ENCODE results near the gene SLAMF7.
A peak's percentile ranks its signal among the peaks of the same experiment; 100 is the strongest.

SLAMF7 gene

GRCh38 chr1:160747717-160748116 lies 8.7 kb downstream of the SLAMF7 start:
- DNase-seq = no peak

GRCh38 chr1:160748181-160748877 lies 9.3 kb downstream of the SLAMF7 start:
- DNase-seq = no peak

GRCh38 chr1:160748878-160749269 lies 9.8 kb downstream of the SLAMF7 start:
- DNase-seq = no peak

- no peak for DNase-seq
Observed at GRCh38 chr1:160750608-160751007, 11.6 kb downstream of the SLAMF7 start.

GRCh38 chr1:160752406-160752805 lies 13.4 kb downstream of the SLAMF7 start:
- DNase-seq = no peak

GRCh38 chr1:160752924-160753323 lies 13.9 kb downstream of the SLAMF7 start:
- DNase-seq = no peak

GRCh38 chr1:160753594-160753993 lies 14.5 kb downstream of the SLAMF7 start:
- no peak for DNase-seq

GRCh38 chr1:160755461-160755860 lies 16.4 kb downstream of the SLAMF7 start:
- DNase-seq = no peak

GRCh38 chr1:160755911-160756848 lies 17.1 kb downstream of the SLAMF7 start:
- no peak for DNase-seq

GRCh38 chr1:160756849-160757201 lies 17.8 kb downstream of the SLAMF7 start:
- DNase-seq = no peak

GRCh38 chr1:160758521-160758920 lies 19.5 kb downstream of the SLAMF7 start:
- DNase-seq = no peak

- no peak for DNase-seq
Observed at GRCh38 chr1:160759740-160760139, 20.7 kb downstream of the SLAMF7 start.

- no peak for DNase-seq
Observed at GRCh38 chr1:160761046-160761445, 22.0 kb downstream of the SLAMF7 start.

GRCh38 chr1:160761886-160762285 lies 22.8 kb downstream of the SLAMF7 start:
- DNase-seq = no peak

- DNase-seq = no peak
Observed at GRCh38 chr1:160763993-160764392, 24.9 kb downstream of the SLAMF7 start.

GRCh38 chr1:160767395-160768294 lies 28.6 kb downstream of the SLAMF7 start:
- DNase-seq = no peak

- no peak for DNase-seq
Observed at GRCh38 chr1:160768295-160768657, 29.2 kb downstream of the SLAMF7 start.

- no peak for DNase-seq
Observed at GRCh38 chr1:160772331-160772730, 33.3 kb downstream of the SLAMF7 start.

- no peak for DNase-seq
Observed at GRCh38 chr1:160773093-160773492, 34.0 kb downstream of the SLAMF7 start.

GRCh38 chr1:160774886-160775719 lies 36.1 kb downstream of the SLAMF7 start:
- no peak for DNase-seq

GRCh38 chr1:160776178-160776577 lies 37.1 kb downstream of the SLAMF7 start:
- no peak for DNase-seq

- DNase-seq = peak; percentile 3
Observed at GRCh38 chr1:160777486-160778089, 38.5 kb downstream of the SLAMF7 start.
